Astrocyte (in vitro differentiated cells and primary cell): ENCODE data around the gene MRPL16. TPM values are rescaled to one million over a fixed set of nuclear protein-coding genes. Genes with fewer than 3 reads are reported as not detected.

Experiments used
- DNase-seq: peaks from one replicate; pipeline ENCODE4 v3.0.0-alpha.2; 2010; ENCODE audit warnings: low read depth
- FAIRE-seq: peaks from 2 replicates; lab custom pipeline; 2011; peaks lifted over from hg19 to GRCh38; lab: Jason Lieb, UNC
- H2AFZ ChIP-seq: 2 replicates; pipeline ENCODE4 v1.6.0; 2012; ENCODE audit warnings: low read depth, low read length, inconsistent platforms
- H3K27ac ChIP-seq: 2 replicates; pipeline ENCODE4 v1.5.1; 2011; ENCODE audit warnings: low read depth, low read length, inconsistent platforms
- H3K27me3 ChIP-seq: 2 replicates; pipeline ENCODE4 v1.6.0; 2011; ENCODE audit warnings: low read length, inconsistent platforms; ENCODE audit not compliant: insufficient read depth
- H3K36me3 ChIP-seq: 2 replicates; pipeline ENCODE4 v1.5.1; 2011; ENCODE audit warnings: low read length, inconsistent platforms; ENCODE audit not compliant: insufficient read depth
- H3K4me1 ChIP-seq: 2 replicates; pipeline ENCODE4 v1.5.1; 2011; ENCODE audit warnings: low read length, inconsistent platforms; ENCODE audit not compliant: insufficient read depth
- H3K4me2 ChIP-seq: 2 replicates; pipeline ENCODE4 v1.6.0; 2012; ENCODE audit warnings: low read length, inconsistent platforms
- H3K4me3 ChIP-seq: 2 replicates; pipeline ENCODE4 v1.5.1; 2011; ENCODE audit warnings: low read depth, mild to moderate bottlenecking, low read length, inconsistent platforms; ENCODE audit not compliant: insufficient read depth
- H3K79me2 ChIP-seq: 2 replicates; pipeline ENCODE4 v1.6.0; 2012; ENCODE audit warnings: mild to moderate bottlenecking, low read length, inconsistent platforms; ENCODE audit not compliant: insufficient read depth
- H3K9ac ChIP-seq: 2 replicates; pipeline ENCODE4 v1.6.0; 2012; ENCODE audit warnings: mild to moderate bottlenecking, low read length, inconsistent platforms
- H3K9me3 ChIP-seq: 2 replicates; pipeline ENCODE4 v1.5.1; 2012; ENCODE audit warnings: low read depth, mild to moderate bottlenecking, low read length, inconsistent platforms; ENCODE audit not compliant: insufficient read depth
- H4K20me1 ChIP-seq: 2 replicates; pipeline ENCODE4 v1.6.0; 2012; ENCODE audit warnings: low read length, inconsistent platforms; ENCODE audit not compliant: insufficient read depth
- H3K27ac Mint-ChIP-seq: one replicate; pipeline ENCODE4 v1.8.0; 2021; ENCODE audit warnings: mild to moderate bottlenecking, mixed read lengths; ENCODE audit not compliant: unreplicated experiment
- H3K27me3 Mint-ChIP-seq: one replicate; pipeline ENCODE4 v1.8.0; 2021; ENCODE audit warnings: low read depth, mixed read lengths; ENCODE audit not compliant: unreplicated experiment
- H3K36me3 Mint-ChIP-seq: one replicate; pipeline ENCODE4 v1.8.0; 2021; ENCODE audit warnings: low read depth, mixed read lengths; ENCODE audit not compliant: unreplicated experiment
- H3K4me1 Mint-ChIP-seq: one replicate; pipeline ENCODE4 v1.8.0; 2021; ENCODE audit warnings: low read depth, mixed read lengths; ENCODE audit not compliant: unreplicated experiment
- H3K4me3 Mint-ChIP-seq: one replicate; pipeline ENCODE4 v1.8.0; 2021; ENCODE audit warnings: mild to moderate bottlenecking, moderate library complexity, mixed read lengths; ENCODE audit not compliant: unreplicated experiment
- H3K9me3 Mint-ChIP-seq: one replicate; pipeline ENCODE4 v1.8.0; 2021; ENCODE audit warnings: mild to moderate bottlenecking, mixed read lengths; ENCODE audit not compliant: unreplicated experiment
- EZH2 ChIP-seq: IDR thresholded peaks from 2 replicates; pipeline ENCODE4 v1.6.1; 2012; ENCODE audit warnings: mild to moderate bottlenecking, low read length, inconsistent platforms; ENCODE audit not compliant: insufficient read depth
- total RNA-seq: library from RNA; stranded (reverse); gene quantifications from 2 replicates; pipeline ENCODE4 v1.2.1, GENCODE V29; 2021
- TF ChIP-seq, protein P1 (sequence below): IDR thresholded peaks from 2 replicates; pipeline ENCODE4 v1.5.1; 2011; ENCODE audit warnings: low read depth, mild to moderate bottlenecking, inconsistent platforms, low read length, moderate library complexity; ENCODE audit not compliant: insufficient read depth

Gene MRPL16
- total RNA-seq, 1 donor from 2014 or later, result 29.7 TPM

DNA sequence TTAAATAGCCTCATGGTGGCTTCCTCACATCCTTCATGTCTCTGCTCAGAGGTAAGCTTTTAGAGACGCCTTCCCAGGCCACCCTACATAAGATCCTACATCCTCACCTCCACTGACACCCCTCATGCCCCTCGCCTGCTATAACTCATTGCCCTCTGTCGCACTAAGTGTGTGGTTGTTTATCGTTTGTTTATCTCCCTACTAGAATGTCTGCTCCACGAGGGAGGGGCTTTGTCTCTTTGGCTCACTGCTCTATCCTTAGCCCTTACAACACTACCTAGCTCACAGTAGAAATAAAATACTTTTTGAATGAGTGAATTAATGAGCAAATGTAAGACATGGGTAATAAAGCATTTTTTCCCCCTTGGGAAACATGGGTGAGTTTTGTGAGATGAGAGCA is 36.0 kb upstream of the MRPL16 start:
- Histone ChIP-seq H3K36me3 (no peaks in the 10 kb centered on the region), H3K4me2 (no peak overlapping the region), H3K27me3 (no peaks in the 10 kb centered on the region), H3K9me3 (no peaks in the 10 kb centered on the region), H3K9ac (no peak overlapping the region), H3K79me2 (no peaks in the 10 kb centered on the region), H4K20me1 (no peaks in the 10 kb centered on the region), H3K27ac (no peak overlapping the region), H3K4me1 (no peaks in the 10 kb centered on the region), H3K4me3 (no peak overlapping the region), H2AFZ (no peak overlapping the region)
- no peak overlapping the region for H3K27ac Mint-ChIP-seq
- H3K4me1 Mint-ChIP-seq, result no peaks in the 10 kb centered on the region
- TF ChIP-seq EZH2, result no peak
- TF ChIP-seq, protein P1, sequence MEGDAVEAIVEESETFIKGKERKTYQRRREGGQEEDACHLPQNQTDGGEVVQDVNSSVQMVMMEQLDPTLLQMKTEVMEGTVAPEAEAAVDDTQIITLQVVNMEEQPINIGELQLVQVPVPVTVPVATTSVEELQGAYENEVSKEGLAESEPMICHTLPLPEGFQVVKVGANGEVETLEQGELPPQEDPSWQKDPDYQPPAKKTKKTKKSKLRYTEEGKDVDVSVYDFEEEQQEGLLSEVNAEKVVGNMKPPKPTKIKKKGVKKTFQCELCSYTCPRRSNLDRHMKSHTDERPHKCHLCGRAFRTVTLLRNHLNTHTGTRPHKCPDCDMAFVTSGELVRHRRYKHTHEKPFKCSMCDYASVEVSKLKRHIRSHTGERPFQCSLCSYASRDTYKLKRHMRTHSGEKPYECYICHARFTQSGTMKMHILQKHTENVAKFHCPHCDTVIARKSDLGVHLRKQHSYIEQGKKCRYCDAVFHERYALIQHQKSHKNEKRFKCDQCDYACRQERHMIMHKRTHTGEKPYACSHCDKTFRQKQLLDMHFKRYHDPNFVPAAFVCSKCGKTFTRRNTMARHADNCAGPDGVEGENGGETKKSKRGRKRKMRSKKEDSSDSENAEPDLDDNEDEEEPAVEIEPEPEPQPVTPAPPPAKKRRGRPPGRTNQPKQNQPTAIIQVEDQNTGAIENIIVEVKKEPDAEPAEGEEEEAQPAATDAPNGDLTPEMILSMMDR, result no peak
- H3K9me3 Mint-ChIP-seq, result peaks cover 8% of the 10 kb centered on the region
- H3K36me3 Mint-ChIP-seq, result peaks cover 3% of the 10 kb centered on the region
- H3K4me3 Mint-ChIP-seq, result no peak overlapping the region
- no peaks in the 10 kb centered on the region for H3K27me3 Mint-ChIP-seq
- DNase-seq (no peak), FAIRE-seq (no peak)

DNA sequence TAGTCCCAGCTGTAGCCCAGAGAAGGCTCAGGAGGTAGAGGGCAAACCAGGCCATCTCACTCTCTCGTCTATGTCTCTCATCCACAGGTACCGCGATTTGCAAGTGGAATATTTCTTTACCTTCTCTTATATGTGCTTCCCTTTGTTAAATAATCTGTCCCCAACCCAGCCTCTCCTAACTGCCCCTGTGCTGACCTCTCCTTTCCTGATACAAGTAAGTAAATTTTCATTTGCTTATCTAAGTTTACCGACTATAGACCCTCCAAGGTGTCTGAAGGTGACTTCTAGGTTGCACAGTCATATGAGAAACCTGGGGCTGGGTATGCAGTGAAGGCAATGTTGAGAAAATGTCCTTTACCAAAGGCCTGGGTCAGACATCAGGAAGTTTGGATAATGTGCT is 34.8 kb upstream of the MRPL16 start, which contains the start of gene CBLIF:
Gene CBLIF, minus strand, starts transcription at position 101 of the 400 bp plus-strand sequence. Its CDS starts 46 bp downstream, at position 55.
- H3K4me2 ChIP-seq, result no peak within 1 kb of the TSS
- TF ChIP-seq EZH2, result no peak
- TF ChIP-seq, protein P1, result no peak
- Mint-ChIP-seq H3K4me3 (no peak within 1 kb of the TSS), H3K36me3 (peaks cover 3% of the 10 kb centered on the region), H3K27ac (no peak within 1 kb of the TSS), H3K9me3 (peaks cover 8% of the 10 kb centered on the region), H3K4me1 (no peaks in the 10 kb centered on the region), H3K27me3 (no peaks in the 10 kb centered on the region)
- H4K20me1 ChIP-seq, result no peaks in the 10 kb centered on the region
- no peaks in the 10 kb centered on the region for H3K36me3 ChIP-seq
- no peak within 1 kb of the TSS for H2AFZ ChIP-seq
- no peak within 1 kb of the TSS for H3K4me3 ChIP-seq
- H3K4me1 ChIP-seq, result no peaks in the 10 kb centered on the region
- no peaks in the 10 kb centered on the region for H3K9me3 ChIP-seq
- H3K27me3 ChIP-seq, result no peaks in the 10 kb centered on the region
- FAIRE-seq (no peak), DNase-seq (no peak)
- H3K79me2 ChIP-seq, result no peaks in the 10 kb centered on the region
- no peak within 1 kb of the TSS for H3K27ac ChIP-seq
- no peak within 1 kb of the TSS for H3K9ac ChIP-seq

DNA sequence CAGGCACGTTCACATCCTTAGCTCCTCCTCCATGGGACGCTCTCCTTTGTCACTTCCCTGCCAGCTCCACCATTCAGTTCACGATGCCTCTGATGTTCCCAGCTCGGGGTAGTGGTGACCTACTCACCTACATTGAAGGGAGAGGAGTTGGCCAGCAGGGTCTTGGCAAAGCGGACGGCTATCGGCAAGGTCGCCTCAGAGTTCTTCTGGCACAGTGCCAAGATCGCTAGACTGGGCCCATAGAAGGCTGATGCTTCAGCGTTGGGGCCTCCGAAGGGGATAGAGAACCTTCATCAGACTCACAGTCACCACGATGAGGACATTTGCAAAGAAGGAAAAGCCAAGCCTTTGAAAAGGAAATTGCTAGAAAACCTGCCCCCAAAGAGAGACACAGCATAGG is 31.7 kb upstream of the MRPL16 start:
- no peak for TF ChIP-seq EZH2
- TF ChIP-seq, protein P1, result no peak
- Mint-ChIP-seq H3K27ac (no peak overlapping the region), H3K9me3 (peaks cover 5% of the 10 kb centered on the region), H3K4me1 (no peaks in the 10 kb centered on the region), H3K4me3 (no peak overlapping the region), H3K36me3 (peaks cover 3% of the 10 kb centered on the region), H3K27me3 (no peaks in the 10 kb centered on the region)
- no peak for DNase-seq
- no peaks in the 10 kb centered on the region for H3K4me1 ChIP-seq
- H2AFZ ChIP-seq, result no peak overlapping the region
- H3K9ac ChIP-seq, result no peak overlapping the region
- no peaks in the 10 kb centered on the region for H4K20me1 ChIP-seq
- H3K27me3 ChIP-seq, result no peaks in the 10 kb centered on the region
- H3K4me2 ChIP-seq, result no peak overlapping the region
- no peaks in the 10 kb centered on the region for H3K36me3 ChIP-seq
- no peak overlapping the region for H3K4me3 ChIP-seq
- H3K9me3 ChIP-seq, result no peaks in the 10 kb centered on the region
- no peak overlapping the region for H3K27ac ChIP-seq
- no peak for FAIRE-seq
- no peaks in the 10 kb centered on the region for H3K79me2 ChIP-seq
